Measurements from ENCODE around the gene GDF10.

DNA sequence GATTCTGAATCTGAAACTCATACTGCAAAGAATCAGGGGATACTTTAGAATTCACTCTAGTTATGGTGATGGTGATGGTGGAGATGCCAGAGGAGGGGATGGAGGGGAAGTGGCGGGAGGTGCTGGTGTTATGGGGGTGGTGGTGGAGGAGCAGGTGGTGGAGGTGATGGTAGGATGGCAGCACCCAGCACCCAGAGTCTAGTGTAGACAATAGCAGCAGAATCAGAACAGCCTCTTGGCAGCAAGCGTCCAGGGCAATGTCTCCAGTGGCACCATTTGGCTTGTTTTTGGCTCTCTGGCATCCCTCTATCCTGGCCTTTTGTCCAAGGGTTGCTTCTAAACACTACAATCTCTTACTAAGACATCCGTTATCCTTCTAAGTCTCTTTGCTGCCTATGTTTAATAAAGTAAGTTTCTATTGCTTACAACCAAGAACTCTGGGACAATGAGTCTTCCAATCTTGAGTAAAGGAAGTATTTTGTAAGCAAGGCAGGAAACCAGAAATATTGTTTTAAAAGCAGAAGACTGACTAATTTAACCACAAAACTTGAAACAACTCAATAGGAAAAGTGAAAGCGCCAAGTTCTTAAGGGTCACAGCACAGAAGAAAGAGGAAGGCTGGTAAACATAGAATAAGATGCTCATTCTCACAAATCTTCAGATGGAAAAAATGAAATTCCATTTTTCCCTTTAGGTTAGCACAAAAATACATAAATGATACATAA is 42.4 kb upstream of the GDF10 start:
- TF ChIP-seq EZH2phosphoT487 (IDR thresholded peaks at IDR 0.05; ENCODE audit: borderline replicate concordance, low read length): no peak
- TF ChIP-seq, protein P1, sequence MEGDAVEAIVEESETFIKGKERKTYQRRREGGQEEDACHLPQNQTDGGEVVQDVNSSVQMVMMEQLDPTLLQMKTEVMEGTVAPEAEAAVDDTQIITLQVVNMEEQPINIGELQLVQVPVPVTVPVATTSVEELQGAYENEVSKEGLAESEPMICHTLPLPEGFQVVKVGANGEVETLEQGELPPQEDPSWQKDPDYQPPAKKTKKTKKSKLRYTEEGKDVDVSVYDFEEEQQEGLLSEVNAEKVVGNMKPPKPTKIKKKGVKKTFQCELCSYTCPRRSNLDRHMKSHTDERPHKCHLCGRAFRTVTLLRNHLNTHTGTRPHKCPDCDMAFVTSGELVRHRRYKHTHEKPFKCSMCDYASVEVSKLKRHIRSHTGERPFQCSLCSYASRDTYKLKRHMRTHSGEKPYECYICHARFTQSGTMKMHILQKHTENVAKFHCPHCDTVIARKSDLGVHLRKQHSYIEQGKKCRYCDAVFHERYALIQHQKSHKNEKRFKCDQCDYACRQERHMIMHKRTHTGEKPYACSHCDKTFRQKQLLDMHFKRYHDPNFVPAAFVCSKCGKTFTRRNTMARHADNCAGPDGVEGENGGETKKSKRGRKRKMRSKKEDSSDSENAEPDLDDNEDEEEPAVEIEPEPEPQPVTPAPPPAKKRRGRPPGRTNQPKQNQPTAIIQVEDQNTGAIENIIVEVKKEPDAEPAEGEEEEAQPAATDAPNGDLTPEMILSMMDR (conservative IDR thresholded peaks at IDR 0.05; ENCODE audit: low read depth, low read length): no peak
- no peak for TF ChIP-seq EZH2 (IDR thresholded peaks at IDR 0.05; ENCODE audit: low read length, unreplicated experiment)
